Endothelial cell of umbilical vein (primary cell): ENCODE results near the gene GPR101.
"Not testable (repeated sequence)": the region's sequence is repeated elsewhere in the genome, so short reads cannot be mapped to it uniquely, and the experiment has no call there.

Experiments
- CTCF ChIP-seq, 2 donors: IDR thresholded peaks; 1 replicate in 1 of 2; 2 replicates in 1 of 2; pipeline ENCODE4 v1.5.1; 2011; ENCODE audit warnings: low read length in 2 of 2, mild to moderate bottlenecking in 2 of 2, moderate library complexity in 2 of 2, control low read depth in 1 of 2, inconsistent platforms in 1 of 2, low read depth in 1 of 2; ENCODE audit not compliant: insufficient read depth in 1 of 2; ENCODE audit errors: extremely low read depth in 1 of 2
- MYC ChIP-seq: IDR thresholded peaks from one replicate; pipeline ENCODE4 v1.6.1; 2011; ENCODE audit warnings: mild to moderate bottlenecking, low read depth, low read length
- POLR2A ChIP-seq: IDR thresholded peaks from 2 replicates; pipeline ENCODE4 v1.6.1; 2012; ENCODE audit warnings: low read depth, mild to moderate bottlenecking, control low read depth, low read length

GRCh38 chrX:137000236-137000635 lies 33.6 kb downstream of the GPR101 start:
- TF ChIP-seq MYC; CTCF (IDR thresholded peaks at IDR 0.05; ENCODE audit: extremely low read depth in 1 of 2, insufficient read depth in 1 of 2, low read depth in 1 of 2, low read length in 2 of 2); POLR2A: not testable (repeated sequence)
